ENCODE data around the gene TRMO.

The TRMO gene

DNA sequence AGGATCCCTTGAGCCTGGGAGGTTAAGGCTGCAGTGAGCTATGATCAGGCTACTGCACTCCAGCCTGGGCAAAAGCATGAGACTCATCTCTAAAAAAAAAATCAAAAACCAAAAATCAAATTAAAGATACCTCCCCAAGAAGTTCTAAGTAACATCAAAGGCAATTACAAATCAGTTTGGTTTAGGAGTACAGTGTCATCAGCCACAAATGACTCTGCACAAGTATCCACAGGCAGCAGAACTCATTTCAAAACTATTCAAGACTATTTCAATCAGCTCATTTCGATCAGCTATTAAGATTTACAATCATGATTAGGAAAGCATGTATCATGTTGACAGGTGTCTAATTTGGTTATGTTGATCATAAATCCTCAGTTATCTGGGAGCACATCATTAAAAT, 19.1 kb downstream of the TRMO start:
- no peak for DNase-seq (ENCODE audit: low read depth)

DNA sequence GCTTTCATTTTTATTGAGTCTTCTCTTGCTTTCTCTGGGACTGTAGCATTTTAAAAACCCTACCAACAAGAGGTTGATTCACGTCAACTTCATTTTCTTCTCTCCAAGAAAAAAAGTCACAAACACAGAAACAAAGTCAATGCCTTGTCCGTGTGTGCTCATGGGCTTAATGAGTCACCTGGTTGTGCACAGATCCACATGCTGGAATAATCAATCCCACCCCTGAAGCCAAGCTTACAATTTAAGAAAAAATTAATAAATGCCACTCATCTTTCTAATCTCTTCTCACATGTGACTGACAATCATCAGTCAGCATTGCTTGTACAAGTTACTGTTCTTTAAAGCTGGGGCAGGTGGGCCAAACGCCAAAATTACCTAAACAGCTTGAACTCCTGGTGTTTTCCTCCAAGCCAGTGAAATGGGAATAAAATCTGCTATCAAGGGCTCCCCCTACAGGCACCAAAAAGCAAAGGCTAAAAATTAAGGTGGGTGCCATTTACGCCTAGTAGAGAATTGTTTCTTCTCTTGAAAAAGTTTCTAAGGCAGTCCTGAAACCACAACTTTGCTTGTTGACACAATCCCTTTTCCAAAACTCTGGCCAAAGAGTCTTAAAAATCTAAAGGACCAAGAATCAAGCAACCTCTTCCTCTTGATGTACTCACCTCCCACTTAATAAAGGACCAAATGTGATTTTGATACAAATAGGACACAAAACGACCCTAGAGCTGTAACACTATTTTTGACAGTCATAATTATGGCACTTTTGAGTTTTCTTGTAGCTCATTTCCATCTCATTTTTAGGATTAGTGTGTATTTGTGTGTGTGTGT, 21.3 kb downstream of the TRMO start:
- no peak for DNase-seq (ENCODE audit: low read depth)

DNA sequence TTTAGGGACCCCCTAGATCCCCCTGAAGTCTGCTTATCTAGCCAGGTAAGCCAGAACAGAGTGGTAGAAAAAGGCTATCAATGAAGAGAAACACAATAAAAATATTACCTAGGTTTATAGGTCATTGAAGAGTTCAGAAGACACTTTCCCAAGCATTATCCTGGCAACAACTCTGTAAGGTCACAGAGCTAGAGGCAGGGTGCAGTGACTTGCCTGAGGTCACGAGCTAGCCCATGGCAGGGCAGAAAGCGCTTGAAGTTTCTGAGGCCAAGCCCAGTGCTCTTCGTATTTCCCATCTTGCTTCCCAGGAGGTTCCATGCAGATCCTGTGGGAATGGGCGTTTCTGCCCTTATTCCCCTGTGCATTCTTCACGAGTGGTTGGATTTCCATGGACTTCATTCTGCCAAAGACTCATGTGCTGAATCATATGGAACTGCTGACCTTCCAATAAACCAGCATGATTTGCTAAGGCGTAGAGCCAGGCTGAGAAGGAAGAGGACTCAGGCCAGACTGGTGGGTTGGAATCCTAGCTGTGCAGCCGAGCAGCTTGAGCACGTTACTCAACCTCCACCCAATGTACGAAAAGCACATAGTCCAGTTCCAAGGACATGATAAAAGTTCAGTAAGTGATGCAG, 22.1 kb downstream of the TRMO start:
- no peak for DNase-seq (ENCODE audit: low read depth)

DNA sequence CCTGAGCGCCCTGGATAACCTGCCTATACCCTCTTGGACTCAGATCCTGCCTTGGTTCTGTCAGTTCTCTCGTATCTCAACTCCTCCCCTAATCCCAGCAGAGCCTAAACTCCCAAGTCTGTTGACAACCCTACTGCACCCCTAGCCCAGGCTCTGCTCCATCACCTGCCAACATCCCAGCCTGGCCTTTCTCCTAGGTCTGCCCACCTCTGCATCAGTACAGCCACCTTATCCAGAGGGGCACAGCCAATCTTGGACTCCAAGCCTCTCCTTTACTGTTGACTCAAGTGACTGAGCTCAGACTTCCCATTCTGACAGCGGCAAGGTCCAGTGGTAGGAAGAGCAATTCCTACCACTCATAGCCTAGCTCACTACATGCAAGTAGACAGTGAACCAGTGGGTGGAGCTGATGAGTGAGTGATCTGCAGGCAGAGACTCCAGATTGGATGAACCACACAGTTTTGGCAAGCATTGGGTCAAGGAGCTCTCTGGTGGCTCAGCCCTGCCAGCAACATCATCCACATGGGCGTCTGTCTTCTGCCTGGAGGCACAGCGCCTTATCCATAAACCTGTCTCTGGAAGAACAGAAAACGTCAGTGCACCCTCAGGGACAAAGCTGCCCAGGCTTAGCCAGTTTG, 26.5 kb downstream of the TRMO start:
- DNase-seq (ENCODE audit: low read depth) = no peak

DNA sequence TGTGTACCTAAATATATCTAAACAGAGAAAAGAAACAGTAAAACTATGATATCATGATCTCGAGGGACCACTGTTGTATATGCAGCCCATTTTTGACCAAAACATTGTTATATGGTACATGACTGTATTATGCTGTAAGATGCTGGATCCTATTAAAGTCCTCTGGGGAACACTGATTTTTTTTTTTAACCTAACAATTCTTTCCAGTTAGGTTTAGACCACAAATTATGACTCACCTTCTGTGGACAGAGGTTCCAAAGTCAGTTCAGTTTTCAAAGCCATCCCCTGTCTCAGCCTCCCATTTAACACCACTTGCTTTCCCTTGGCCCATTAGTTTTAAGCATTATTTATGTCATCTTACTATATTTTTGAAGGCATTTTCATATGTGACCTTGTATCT, 27.1 kb downstream of the TRMO start:
- no peak for DNase-seq (ENCODE audit: low read depth)

DNA sequence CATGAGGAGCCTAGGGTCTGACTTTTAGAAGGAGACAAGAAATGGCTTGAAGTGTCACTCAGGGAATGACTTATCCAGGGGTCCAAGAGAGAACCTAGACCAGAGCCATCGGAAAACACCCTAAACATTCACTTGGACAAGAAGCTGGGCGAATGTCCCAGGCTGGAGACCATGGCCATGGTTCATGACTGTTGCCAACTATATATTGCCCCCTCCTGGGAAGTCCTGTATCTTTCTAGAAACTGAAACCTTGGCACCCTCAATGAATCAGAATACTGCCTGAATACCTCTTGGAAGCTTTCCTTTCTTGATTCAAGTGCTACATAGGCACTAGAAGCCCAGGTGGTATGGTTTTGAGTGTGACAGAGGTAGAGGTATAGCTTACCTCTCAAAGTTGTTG, 29.9 kb downstream of the TRMO start:
- no peak for DNase-seq (ENCODE audit: low read depth)

DNA sequence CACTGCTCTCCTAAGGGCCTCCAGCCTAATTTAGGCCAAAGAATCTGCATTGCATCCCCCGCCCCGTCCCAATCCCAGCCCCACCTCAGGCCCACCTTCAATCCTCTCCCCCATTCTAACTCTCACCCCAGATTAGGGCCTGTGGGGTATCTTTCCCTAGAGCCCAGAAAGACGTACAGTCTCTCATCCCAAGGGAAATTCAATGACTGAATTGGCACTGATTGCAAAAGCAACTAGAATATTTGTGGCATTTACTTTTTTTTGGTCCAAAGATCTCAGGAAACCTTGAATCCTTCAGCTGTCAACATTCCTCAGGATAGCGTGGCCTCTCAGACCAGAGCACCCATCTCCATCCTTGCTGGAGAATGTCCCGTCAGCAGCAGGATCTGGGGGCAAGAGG, 30.6 kb downstream of the TRMO start:
- DNase-seq (ENCODE audit: low read depth) = no peak

DNA sequence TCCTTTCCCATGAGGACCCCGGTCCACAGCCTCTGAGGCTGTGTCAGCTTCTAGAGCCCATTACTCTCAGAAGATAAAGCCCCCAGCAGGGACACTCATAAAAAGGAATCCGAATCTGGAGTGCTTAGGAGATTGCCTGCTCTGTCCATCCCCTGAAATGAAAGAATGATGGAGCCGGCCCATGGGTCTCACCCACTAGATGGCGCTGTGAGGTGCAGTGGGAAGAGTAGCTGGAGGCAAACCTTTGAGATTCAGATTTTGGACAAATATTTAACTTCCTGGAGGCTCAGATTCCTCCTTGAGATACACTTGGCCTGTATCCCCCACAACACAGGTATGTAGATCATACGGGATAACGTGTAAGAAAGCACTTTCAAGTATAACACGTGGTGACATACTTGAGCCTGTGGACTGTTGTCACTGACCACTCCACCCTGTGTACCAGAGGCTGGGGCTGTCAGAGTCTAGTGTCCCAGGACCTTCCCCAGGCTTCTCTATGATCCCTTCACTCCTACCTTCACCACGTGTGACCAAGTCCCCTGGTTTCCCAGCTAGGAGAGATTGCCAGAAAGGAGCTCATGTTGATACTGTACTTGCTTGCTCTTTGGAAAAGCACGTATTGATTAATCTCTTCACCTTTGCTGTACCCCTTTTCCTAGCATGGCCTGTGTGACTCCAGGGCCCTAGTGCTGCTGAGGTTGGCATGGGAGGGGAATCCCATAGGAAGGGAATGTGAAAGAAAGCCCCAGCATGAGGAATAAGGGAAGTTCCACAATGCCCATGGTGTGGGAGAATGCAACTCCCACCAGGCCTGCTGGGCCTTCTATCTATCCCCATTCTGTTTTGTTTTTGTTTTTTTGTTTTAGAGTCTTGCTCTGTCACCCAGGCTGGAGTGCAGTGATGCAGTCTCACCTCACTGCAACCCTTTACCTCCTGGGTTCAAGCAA, 32.1 kb downstream of the TRMO start:
- DNase-seq (ENCODE audit: low read depth) = peak; percentile 44

DNA sequence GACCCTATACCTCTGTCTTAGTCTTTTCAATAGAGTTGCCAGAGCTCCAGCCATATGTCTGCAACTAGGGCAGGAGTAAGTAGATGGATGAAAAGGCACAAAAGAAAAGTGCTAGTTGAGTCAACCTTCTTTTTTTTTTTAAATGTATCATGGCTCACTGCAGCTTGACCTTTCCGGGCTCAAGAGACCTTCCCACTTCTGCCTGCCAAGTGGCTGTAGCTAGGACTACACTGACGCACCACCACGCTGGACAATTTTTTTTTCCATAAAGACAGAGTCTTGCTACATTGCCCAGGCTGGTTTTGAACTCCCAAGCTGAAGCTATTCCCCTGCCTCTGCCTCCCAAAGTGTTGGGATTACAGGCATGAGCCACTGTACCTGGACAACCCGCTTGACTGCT, 42.0 kb downstream of the TRMO start:
- DNase-seq (ENCODE audit: low read depth) = no peak

DNA sequence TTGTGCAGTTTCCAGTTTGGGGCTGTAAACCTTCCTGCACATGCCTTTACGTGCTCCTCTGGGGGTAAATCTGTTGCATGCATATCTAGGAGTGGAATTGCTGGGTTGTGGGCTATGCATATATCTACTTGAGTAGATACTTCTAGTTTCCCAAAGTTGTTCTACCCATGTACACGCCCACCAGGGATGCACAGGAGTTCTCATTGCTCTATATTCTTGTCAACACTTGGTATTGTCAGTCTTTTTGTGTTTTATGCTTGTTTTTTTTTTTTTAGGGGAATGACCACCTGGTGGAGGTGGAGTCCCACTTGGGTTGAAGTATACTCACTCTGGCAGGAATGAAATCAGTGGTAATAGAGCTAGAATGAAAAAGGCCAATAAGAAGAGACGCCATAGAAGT, 46.2 kb downstream of the TRMO start:
- DNase-seq (ENCODE audit: low read depth) = no peak

DNA sequence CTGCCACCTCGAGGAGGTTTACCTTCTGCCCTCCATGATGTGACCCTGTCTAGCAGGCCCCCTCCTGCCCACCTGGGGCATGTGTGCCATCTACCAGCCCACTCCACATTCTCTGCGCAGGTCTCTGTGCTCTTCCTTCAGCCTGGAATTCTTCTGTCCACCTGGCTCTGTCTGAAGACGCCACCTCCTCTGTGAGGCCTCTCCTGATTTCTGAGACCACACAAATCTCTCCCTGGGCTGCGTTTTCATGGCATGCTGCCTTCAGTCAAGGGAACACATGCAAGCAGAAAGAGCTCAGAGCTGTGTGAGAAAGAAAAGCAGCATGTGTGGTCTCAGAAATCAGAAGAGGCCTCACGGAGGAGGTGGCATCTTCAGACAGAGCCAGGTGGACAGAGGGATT, 47.2 kb downstream of the TRMO start:
- no peak for DNase-seq (ENCODE audit: low read depth)

DNA sequence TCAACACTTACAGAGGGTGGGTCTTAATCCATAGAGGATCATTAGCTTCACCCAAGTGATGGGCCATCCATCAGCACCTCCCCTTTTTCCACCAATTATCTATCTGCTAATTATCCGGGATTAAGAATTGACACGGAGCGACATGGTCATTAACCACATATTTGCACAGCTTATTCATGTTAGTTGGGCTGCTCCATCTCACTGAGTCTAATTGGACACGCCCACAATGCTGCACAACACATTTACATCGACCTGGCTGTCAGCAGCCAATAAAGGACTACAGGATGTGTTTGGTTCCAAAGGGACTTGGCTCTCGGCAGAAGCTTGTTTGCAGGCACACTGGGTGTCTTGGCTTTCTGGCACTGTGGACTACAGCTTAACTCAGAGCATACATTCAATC, 47.7 kb downstream of the TRMO start:
- DNase-seq (ENCODE audit: low read depth) = no peak

DNA sequence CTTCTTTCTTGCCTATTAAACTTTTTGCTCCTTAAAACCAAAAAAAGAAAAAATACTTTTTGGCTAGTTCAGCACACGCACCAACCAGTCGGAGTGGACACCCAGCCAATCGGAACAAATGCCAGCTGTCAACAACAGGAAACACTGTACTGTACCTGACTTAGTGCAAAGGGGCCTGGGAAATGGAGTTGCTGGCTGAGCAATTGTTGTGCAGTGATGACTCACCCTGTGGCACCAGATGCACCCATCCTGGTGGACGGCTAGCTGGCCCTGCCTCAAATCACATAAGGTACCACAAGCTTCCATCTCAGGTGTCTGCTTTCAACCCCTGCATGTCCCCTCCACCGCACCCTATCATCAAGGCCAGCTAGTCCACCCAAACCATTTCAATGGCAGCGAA, 48.4 kb downstream of the TRMO start:
- no peak for DNase-seq (ENCODE audit: low read depth)

DNA sequence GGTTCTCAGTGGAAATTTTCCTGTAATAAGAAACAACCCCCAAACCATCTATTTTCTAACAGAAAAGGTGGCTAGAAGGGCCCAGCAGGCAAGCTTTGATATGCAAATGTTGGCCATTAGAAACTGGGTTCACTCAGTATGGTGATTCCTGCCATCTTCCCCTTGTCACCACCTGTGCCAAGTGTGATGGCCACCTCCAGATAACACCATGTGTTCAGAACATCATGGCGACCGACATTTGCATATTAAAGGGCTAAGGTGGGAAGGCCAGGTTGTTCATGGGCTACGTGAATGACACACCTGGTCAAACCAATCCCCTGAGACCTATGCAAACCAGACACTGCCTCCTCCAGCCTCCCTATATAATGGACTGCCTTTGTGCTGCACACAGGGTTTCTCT, 48.9 kb downstream of the TRMO start:
- no peak for DNase-seq (ENCODE audit: low read depth)

DNA sequence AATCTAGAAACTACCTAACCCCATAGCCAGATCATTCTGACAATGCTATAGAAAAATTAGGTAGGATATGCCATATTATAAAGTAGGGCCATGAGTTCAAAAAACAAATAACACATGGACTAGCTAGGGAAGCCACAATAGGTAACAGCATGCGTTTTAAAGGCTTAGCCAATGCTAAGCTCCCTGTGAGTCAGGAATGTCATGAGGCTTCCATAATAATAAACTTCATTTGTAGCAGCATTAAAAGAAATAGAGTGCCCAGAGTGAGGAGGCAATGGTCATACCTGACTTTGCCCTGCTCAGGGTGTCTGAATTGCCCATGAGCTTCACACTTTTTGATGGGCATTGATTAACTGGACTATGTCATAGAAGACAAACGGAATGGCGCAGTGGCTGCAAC, 53.4 kb downstream of the TRMO start:
- DNase-seq (ENCODE audit: low read depth) = no peak

DNA sequence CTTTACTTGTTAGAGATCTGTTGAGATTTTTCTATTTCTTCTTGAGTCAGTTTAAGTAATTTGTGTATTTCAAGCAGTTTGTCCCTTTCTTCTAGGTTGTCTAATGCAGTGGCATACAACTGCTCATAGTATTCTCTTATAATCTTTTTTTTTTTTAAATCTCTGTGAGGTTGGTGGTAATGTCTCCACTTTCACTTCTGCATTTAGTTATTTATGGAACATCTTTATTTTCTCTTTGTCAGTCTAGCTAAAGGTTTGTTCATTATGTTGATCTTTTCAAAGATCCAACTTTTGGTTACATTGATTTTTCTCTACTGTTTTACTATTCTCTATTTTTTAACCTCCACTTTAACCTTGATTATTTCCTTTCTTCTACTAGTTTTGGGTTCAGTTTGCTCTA, 55.5 kb downstream of the TRMO start:
- no peak for DNase-seq (ENCODE audit: low read depth)

DNA sequence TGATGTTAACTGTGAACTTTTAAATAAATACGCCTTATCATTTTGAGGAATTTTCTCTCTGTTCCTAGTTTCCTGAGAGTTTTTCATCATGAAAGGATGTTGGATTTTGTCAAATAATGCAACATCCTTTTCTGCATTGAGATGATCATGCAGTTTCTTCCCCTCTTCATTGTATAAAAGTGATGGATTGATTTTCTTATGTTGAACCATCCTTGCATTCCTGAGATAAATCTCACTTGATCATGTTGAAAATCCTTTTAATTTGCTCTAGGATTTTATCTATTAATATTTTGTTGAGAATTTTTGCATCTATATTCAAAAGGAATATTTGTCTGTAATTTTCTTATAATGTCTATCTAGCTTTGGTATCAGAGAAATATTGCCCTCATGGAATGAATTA, 56.0 kb downstream of the TRMO start:
- no peak for DNase-seq (ENCODE audit: low read depth)

DNA sequence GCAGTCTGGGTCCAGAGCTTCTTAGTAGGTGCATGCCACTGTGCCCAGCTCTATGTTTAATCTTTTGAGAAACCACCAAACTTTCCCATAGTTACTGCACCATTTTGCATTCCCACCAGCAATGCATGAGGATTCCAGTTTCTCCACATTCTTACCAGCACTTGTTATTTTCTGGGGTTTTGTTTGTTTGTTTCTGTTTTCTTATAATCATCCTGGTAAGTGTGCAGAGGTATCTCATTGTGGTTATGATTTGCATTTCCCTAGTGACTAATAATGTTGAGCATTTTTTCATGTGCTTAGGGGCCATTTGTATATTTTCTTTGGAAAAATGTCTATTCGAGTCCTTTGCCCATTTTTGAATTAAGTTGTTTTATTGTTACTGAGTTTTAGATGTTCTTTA, 57.9 kb downstream of the TRMO start:
- DNase-seq (ENCODE audit: low read depth) = no peak

DNA sequence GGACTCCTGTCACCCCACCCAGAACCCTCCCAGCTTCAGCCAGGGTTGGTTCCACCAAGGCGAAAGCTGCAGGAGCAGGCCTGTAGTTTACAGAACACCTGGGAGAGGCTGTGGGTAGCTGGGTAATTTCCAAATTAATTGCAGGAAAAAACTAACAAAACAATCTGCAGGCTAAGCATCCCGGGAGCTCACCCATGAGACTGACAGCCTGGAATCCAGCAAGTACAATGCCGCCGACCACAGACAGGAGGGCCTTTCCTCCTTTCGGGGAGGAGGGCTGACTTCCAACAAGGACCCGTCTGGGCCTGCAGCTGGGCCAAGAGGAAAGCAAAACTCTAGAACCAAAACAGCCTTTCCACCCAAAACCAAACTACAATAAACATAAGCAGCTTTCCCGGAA, 59.0 kb downstream of the TRMO start:
- DNase-seq (ENCODE audit: low read depth) = no peak

DNA sequence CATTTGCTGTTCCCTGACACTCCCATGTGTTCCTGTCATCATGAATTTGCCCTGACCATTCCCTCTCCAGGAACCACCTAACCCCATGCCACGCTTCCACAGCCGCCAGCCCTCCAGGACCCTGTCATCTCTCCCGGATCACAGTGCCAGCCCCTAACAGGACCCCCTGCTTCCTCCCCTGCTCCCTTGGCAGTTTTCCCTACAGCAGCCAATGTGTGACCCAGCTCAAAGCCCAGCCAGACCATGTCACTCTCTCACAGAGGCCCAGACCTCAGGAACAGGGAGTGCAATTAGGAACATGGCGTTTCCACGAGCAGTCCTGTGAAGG, 61.2 kb downstream of the TRMO start:
- DNase-seq (ENCODE audit: low read depth) = no peak

DNA sequence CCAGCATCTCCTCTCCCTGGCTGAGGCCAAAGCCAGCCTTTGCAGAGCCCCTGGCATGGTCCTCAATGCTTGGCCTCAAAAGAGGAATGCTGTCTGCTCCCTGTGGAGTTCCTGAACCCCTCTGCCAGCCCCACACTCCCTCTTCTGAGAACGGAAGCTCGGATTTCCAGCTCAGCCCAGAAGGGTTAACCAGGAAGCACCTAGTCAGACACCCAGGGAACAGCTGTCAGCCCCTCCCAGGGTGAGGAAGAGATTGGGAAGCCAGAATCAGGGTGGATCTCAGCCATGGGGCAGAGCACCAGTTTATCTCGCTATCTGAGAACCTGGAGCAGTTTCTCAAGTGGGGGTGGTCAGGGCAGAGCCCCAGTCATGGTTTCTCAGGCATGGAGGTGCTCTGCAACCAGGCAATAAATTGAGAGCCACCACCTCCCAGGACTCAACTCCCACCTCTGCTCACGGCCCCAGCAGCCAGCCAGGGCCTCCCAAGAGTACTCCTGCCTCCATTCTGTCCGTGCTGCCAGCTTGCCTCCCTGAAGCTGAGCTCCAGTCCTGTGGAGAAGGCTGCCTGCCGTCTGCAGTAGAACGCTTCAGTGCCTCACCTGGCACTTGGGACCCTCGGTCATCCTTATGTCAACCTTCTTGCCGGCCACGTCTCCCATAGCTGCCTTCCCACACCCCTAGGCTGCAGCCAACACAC, 61.7 kb downstream of the TRMO start:
- DNase-seq (ENCODE audit: low read depth) = no peak

DNA sequence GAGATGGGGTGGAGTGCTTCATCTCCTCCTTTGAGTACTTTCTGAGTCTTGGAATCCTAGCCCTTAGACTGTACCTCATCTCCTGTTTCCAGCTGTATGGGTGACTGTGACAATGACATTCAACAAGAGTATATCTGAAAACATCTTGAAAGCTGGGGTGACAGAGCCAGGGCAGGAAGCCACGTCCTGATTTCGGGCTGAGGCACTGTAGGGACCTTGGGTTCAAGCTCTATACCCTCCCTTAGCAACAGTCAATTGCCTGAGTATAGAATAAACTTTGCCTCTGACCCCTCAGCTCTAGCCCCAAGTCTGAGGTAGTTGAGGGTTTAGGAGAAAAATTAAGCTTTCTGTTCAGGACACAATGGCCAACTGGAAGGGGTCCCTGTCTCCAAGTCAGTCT, 63.0 kb downstream of the TRMO start:
- DNase-seq (ENCODE audit: low read depth) = no peak

All from activated T-helper 1 cell treated with Interleukin-2 at 50 U/mL for 16 hours (primary cell).